Right atrium auricular region (tissue), 2 donors: ENCODE data around the gene TNNT1. TPM values are rescaled to one million over a fixed set of nuclear protein-coding genes. Genes with fewer than 3 reads are reported as not detected.

Experiments
- DNase-seq: peaks from one replicate; pipeline ENCODE4 v3.0.0-alpha.2; 2019; ENCODE audit warnings: low spot score
- H3K27ac ChIP-seq, 2 donors: fragments of 200-600 bp; sonication (generic); 1 replicate in 1 of 2; 2 replicates in 1 of 2; pipeline ENCODE4 v1.5.1; 2016 to 2019
- H3K27me3 ChIP-seq, 2 donors: fragments of 200-600 bp; sonication (generic); one replicate each; pipeline versions ENCODE4 v1.5.1 to v1.6.0; 2017 to 2019
- H3K36me3 ChIP-seq: fragments of 200-600 bp; sonication (generic); one replicate; pipeline ENCODE4 v1.5.1; 2016
- H3K4me1 ChIP-seq, 2 donors: fragments of 200-600 bp; sonication (generic); one replicate each; pipeline versions ENCODE4 v1.5.1 to v1.6.0; 2017 to 2019
- H3K4me3 ChIP-seq, 2 donors: fragments of 200-600 bp; sonication (generic); 1 replicate in 1 of 2; 2 replicates in 1 of 2; pipeline ENCODE4 v1.5.1; 2017 to 2019; ENCODE audit warnings: mild to moderate bottlenecking in 1 of 2, moderate library complexity in 1 of 2
- H3K9me3 ChIP-seq, 2 donors: fragments of 200-600 bp; sonication (generic); one replicate each; pipeline ENCODE4 v1.5.1; 2019
- total RNA-seq, 2 donors: library from RNA; depleted of rRNA; stranded (reverse); fragments of >200 nt; gene quantifications; one replicate each; pipeline ENCODE4 v1.1.0, GENCODE V29; 2016
- TF ChIP-seq, protein P1 (sequence below), 2 donors: fragments of 200-600 bp; sonication (generic); IDR thresholded peaks; one replicate each; pipeline ENCODE4 v1.5.1; 2019; ENCODE audit warnings: antibody characterized with exemption in 2 of 2

Gene TNNT1
- total RNA-seq, 2 donors from 2014 or later, result 6.8 to 46.5 TPM

DNA sequence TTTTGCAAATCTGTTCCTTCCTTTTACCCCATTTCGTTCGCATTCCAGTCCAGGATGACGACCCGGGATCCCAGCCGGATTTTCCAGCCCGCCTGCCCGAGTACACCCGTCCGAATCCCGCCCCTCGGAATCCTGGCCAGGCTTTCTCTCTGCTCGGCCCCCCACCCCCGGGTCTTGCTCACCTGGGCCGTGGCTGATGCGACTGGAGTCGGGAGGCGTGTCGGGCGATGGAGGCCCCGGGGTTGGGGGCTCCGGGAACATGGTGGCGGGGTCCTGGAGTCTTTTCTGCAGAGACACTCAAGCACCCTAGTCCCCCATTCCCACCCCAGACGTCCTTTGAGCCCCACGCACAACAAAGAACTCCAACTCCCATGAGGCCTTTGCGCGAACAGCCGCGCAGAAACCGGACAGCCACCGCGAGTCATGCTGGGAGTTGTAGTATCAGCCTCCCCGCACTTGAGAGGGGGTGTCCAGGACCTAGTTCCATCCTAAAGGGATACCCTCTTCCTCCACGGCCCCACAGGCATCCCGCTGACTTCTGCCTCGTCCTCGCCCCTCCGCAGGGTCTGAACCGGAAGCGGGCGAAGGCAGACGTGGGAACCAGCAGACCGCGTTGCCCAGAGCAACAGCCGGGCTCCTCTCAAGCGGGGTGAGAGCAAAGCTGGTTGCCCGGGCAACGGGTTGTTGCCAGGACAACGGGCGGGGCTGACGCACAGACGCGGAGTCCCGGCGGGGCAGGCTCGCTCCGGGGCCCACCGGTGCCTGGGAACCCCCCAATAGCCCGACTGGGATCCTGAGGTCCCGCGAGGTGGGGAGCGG lies 30.0 kb upstream of the TNNT1 start:
- no peaks in the 10 kb centered on the region for H3K9me3 ChIP-seq
- peaks cover 26 to 65% of the 10 kb centered on the region in 2 donors for H3K27me3 ChIP-seq
- DNase-seq, result no peak
- H3K4me3 ChIP-seq, result peak overlapping the region in 1 of 2 donors; percentile 39
- no peaks in the 10 kb centered on the region for H3K36me3 ChIP-seq
- H3K4me1 ChIP-seq, result peaks cover 0 to 24% of the 10 kb centered on the region in 2 donors
- TF ChIP-seq, protein P1, sequence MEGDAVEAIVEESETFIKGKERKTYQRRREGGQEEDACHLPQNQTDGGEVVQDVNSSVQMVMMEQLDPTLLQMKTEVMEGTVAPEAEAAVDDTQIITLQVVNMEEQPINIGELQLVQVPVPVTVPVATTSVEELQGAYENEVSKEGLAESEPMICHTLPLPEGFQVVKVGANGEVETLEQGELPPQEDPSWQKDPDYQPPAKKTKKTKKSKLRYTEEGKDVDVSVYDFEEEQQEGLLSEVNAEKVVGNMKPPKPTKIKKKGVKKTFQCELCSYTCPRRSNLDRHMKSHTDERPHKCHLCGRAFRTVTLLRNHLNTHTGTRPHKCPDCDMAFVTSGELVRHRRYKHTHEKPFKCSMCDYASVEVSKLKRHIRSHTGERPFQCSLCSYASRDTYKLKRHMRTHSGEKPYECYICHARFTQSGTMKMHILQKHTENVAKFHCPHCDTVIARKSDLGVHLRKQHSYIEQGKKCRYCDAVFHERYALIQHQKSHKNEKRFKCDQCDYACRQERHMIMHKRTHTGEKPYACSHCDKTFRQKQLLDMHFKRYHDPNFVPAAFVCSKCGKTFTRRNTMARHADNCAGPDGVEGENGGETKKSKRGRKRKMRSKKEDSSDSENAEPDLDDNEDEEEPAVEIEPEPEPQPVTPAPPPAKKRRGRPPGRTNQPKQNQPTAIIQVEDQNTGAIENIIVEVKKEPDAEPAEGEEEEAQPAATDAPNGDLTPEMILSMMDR (IDR thresholded peaks at IDR 0.05), result no peak
- H3K27ac ChIP-seq, result no peak overlapping the region

DNA sequence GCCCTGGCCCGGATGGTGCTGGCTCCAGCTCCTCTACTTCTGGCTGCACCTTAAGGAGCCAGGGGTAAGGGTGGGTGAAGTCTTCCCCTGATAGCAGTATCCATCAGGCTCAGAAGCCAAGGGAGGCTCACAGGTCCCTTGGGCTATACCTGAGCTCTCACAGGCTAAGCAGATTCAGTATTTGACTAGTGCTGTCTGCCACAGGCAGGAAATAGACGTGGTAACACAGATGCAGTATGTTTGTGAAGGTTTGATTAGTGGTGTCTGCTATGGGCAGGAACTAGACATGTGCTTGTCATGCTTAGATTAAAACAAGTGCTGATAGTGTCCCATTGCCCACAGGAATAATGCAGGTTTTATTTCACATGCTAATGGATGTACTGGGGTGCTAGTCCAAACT lies 27.1 kb upstream of the TNNT1 start:
- peaks cover 28 to 75% of the 10 kb centered on the region in 2 donors for H3K27me3 ChIP-seq
- H3K27ac ChIP-seq, result no peak overlapping the region
- no peaks in the 10 kb centered on the region for H3K36me3 ChIP-seq
- no peak overlapping the region for H3K4me3 ChIP-seq
- no peaks in the 10 kb centered on the region for H3K9me3 ChIP-seq
- TF ChIP-seq, protein P1 (IDR thresholded peaks at IDR 0.05), result no peak
- H3K4me1 ChIP-seq, result peaks cover 0 to 33% of the 10 kb centered on the region in 2 donors
- no peak for DNase-seq

DNA sequence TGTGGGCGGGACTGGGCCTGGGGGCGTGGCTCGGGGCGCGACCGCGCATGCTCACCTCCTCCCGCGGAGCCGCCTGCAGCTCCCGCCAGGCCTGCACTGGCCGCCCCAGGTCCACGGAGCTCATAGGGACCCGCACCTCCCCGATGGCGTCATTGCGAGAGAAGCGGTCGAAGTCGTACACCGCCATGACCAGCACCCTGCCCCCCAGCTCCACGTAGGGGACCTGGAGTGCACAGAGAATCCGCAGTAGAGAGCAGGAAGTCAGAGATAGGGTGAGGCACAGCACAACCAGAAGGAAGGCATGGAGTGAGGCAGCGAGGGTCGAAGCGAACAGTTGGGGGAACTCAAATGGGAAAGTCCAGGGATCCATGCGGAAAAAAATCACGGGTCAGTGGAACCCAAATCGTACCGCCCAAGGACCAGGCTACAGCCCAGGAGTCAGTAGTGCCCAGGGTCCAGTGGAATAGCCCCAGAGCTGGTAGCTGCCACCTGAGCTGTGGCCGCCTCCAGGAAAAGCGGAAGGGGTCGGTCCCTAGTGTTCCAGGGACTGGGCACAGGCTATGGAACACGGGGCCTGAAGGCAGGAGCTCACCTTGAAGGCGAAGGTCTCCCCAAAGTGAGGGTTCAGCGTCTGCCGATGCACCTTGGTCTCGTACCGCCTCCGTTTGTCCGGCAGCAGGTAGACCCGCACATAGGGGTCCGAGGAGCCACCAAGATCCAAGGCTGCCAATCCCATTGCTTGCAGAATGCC lies 26.3 kb upstream of the TNNT1 start:
- Histone ChIP-seq H3K36me3 (no peaks in the 10 kb centered on the region), H3K4me3 (no peak overlapping the region), H3K27ac (no peak overlapping the region), H3K27me3 (peaks cover 21 to 69% of the 10 kb centered on the region in 2 donors), H3K4me1 (peaks cover 0 to 32% of the 10 kb centered on the region in 2 donors), H3K9me3 (no peaks in the 10 kb centered on the region)
- DNase-seq, result no peak
- TF ChIP-seq, protein P1 (IDR thresholded peaks at IDR 0.05), result no peak

DNA sequence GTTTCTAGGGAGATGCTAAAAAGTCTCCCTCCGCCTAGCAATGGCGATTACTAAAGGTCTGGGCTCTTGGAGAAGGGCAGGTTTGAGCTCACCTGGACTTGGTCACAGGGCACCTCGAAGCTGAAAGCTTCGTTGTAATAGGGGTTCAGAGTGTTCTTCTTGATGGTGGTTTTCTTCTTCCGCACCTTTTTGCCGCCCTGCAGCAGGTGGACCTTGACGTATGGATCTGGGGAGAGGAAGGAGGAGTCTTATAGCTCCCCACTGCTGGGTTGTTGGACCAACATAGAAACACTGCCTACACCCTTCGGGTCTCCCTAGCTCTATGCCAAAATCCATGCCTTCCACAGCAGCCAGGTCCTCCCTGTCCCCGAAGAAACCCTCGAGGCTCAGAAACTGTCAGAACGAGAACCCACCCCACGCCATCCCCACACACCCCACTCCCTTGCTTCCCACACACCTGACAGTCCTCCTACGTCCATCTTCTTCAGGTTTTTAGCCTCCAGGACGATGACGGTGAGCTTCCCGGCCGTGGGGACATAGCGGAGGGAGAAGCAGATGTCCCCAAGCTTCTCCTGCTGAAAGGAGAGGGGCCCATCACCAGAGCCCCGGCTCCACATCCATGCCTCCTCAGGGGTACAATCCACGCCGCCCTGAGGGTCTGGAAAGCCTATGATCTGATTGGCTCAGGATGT lies 25.6 kb upstream of the TNNT1 start:
- no peaks in the 10 kb centered on the region for H3K36me3 ChIP-seq
- peaks cover 20 to 62% of the 10 kb centered on the region in 2 donors for H3K27me3 ChIP-seq
- peaks cover 0 to 25% of the 10 kb centered on the region in 2 donors for H3K4me1 ChIP-seq
- H3K27ac ChIP-seq, result no peak overlapping the region
- TF ChIP-seq, protein P1 (IDR thresholded peaks at IDR 0.05), result no peak
- H3K4me3 ChIP-seq, result peak overlapping the region in 1 of 2 donors; percentile 45
- no peak for DNase-seq
- no peaks in the 10 kb centered on the region for H3K9me3 ChIP-seq

DNA sequence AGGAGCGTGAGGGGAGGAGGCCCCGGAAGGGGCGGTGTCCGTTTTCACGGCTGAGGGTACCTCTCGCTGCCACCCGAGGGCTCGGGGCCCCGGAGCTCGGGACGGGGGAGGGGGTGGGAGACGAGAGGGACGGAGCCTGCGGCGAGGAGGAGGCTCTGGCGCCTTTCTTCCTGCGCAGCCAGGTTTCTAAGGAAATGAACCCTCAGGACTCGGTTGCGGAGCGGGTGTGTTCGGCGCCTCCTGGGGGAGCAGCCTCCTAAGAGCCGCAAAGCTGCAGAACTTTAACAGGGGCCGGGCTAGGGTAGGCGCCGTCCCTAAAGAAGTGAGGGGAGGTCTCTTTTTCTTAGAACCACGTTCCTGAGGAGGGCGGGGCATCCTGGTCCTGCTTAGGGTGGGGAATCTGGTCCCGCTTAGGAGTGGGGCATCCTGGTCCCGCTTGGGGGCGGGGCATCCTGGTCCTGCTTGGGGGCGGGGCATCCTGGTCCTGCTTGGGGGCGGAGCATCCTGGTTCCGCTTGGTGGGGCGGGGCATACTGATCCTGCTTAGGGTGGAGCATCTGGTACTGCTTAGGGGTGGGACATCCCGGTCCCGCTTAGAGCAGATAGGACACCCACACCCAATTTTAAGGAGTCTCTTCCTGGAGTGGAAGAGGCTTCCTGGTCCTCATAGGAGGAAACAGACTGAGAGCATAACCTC lies 24.9 kb upstream of the TNNT1 start:
- peak overlapping the region; percentile 40 to 45 for H3K4me3 ChIP-seq
- no peaks in the 10 kb centered on the region for H3K36me3 ChIP-seq
- H3K4me1 ChIP-seq, result peaks cover 0 to 18% of the 10 kb centered on the region in 2 donors
- H3K27me3 ChIP-seq, result peaks cover 15 to 55% of the 10 kb centered on the region in 2 donors
- TF ChIP-seq, protein P1 (IDR thresholded peaks at IDR 0.05), result no peak
- no peaks in the 10 kb centered on the region for H3K9me3 ChIP-seq
- DNase-seq, result peak; percentile 70
- H3K27ac ChIP-seq, result no peak overlapping the region
